PFSK-1 (cell line): ENCODE results near the gene TRPM3.

Experiments used
- FOXP2 ChIP-seq: optimal IDR thresholded peaks from 2 replicates; pipeline ENCODE3; 2011; ENCODE audit warnings: borderline replicate concordance, control low read depth, inconsistent platforms; ENCODE audit not compliant: insufficient read depth; ENCODE audit errors: extremely low read length, extremely low read depth
- POLR2AphosphoS5 ChIP-seq: IDR thresholded peaks from 2 replicates; pipeline ENCODE4 v1.6.1; 2012; ENCODE audit warnings: low read depth, mild to moderate bottlenecking, control low read depth, low read length, moderate library complexity
- REST ChIP-seq, 2 experiments: IDR thresholded peaks; 2 replicates each; pipeline versions ENCODE4 v1.6.1 to v1.8.0; 2011 to 2012; ENCODE audit warnings: low read depth in 2 of 2, low read length in 2 of 2, control low read depth in 1 of 2, inconsistent platforms in 1 of 2, mild to moderate bottlenecking in 1 of 2, moderate library complexity in 1 of 2; ENCODE audit not compliant: insufficient read depth in 1 of 2
- SIN3A ChIP-seq: IDR thresholded peaks from 2 replicates; pipeline ENCODE4 v1.6.1; 2012; ENCODE audit warnings: mild to moderate bottlenecking, low read length, moderate library complexity, borderline replicate concordance; ENCODE audit not compliant: insufficient read depth
- TAF1 ChIP-seq: IDR thresholded peaks from 2 replicates; pipeline ENCODE4 v1.6.1; 2012; ENCODE audit warnings: low read length, control low read depth, borderline replicate concordance; ENCODE audit not compliant: insufficient read depth

The TRPM3 gene

GRCh38 chr9:70805949-70806348, 315.5 kb downstream of the TRPM3 start:
- TF ChIP-seq REST (IDR thresholded peaks at IDR 0.05; ENCODE audit: insufficient read depth in 1 of 2, low read depth in 2 of 2, low read length in 2 of 2) = no peak
- TF ChIP-seq POLR2AphosphoS5 = no peak
- TF ChIP-seq FOXP2 = no peak
- TF ChIP-seq SIN3A = no peak
- TF ChIP-seq TAF1 = no peak

- no peak for TF ChIP-seq REST (IDR thresholded peaks at IDR 0.05; ENCODE audit: insufficient read depth in 1 of 2, low read depth in 2 of 2, low read length in 2 of 2)
- no peak for TF ChIP-seq SIN3A
- no peak for TF ChIP-seq TAF1
- TF ChIP-seq POLR2AphosphoS5 = no peak
Measured at GRCh38 chr9:70802758-70803436, 318.5 kb downstream of the TRPM3 start.

DNA sequence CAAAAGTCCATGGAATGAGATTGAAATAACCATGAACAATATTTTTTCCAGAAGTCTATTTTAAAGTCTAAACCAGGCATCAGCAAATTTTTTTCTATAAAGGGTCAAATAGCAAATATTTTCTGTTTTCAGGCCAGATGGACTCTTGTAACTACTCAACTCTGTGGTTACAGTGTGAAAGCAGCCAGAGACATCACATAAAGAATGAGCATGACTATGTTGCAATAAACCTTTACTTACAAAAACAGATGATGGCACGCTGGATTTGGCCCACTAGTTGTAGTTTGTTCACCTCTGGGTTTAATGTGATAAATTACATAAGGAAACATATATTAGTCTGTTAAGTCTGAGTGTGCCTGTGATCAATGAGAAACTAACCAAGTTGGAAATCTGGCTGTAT, 319.2 kb downstream of the TRPM3 start:
- no peak for TF ChIP-seq FOXP2
- no peak for TF ChIP-seq TAF1
- TF ChIP-seq POLR2AphosphoS5 = no peak
- no peak for TF ChIP-seq SIN3A
- no peak for TF ChIP-seq REST (IDR thresholded peaks at IDR 0.05; ENCODE audit: insufficient read depth in 1 of 2, low read depth in 2 of 2, low read length in 2 of 2)

- TF ChIP-seq TAF1 (no peak), REST (IDR thresholded peaks at IDR 0.05; ENCODE audit: insufficient read depth in 1 of 2, low read depth in 2 of 2, low read length in 2 of 2) (no peak), FOXP2 (no peak)
Measured at GRCh38 chr9:70801181-70801829, 320.1 kb downstream of the TRPM3 start.
